ENCODE data around the gene NME8. TPM values are rescaled to one million over a fixed set of nuclear protein-coding genes. Genes with fewer than 3 reads are reported as not detected.
A peak's percentile ranks its signal among the peaks of the same experiment; 100 is the strongest.

The NME8 gene
- total and polyA plus RNA-seq, 4 donors: 1.2 to 4.9 (median 2.0) TPM; not detected in 1

GRCh38 chr7:37920849-37921805, 72.7 kb downstream of the NME8 start:
- DNase-seq (peak; percentile 63 to 85), ATAC-seq (ENCODE audit: low FRiP score) (peak; percentile 66)
- WGBS, 2 donors: 1% methylated on average over 62 to 63 of the region's 63 CpGs
- peak overlapping the region; percentile 50 to 84 for H3K4me3 ChIP-seq (ENCODE audit: low read length in 2 of 2)
- no peaks in the 10 kb centered on the region for H3K36me3 ChIP-seq (ENCODE audit: control insufficient read depth in 1 of 2, insufficient read depth in 2 of 2, low read length in 1 of 2)
- peak overlapping the region; percentile 2 to 66 for H3K27ac ChIP-seq (ENCODE audit: low read depth in 1 of 2, low read length in 2 of 2)
- H3K9me3 ChIP-seq (ENCODE audit: control insufficient read depth, low read length): no peaks in the 10 kb centered on the region
- intact Hi-C loops (cut with DNase I): no loop called here
- peaks cover 0 to 5% of the 10 kb centered on the region in 2 donors for H3K4me1 ChIP-seq (ENCODE audit: control insufficient read depth in 1 of 2, insufficient read depth in 2 of 2, low read length in 2 of 2)
- H3K27me3 ChIP-seq (ENCODE audit: control insufficient read depth in 1 of 2, insufficient read depth in 2 of 2, low read length in 1 of 2): no peaks in the 10 kb centered on the region

- no peaks in the 10 kb centered on the region for H3K36me3 ChIP-seq (ENCODE audit: control insufficient read depth in 1 of 2, insufficient read depth in 2 of 2, low read length in 1 of 2)
- H3K9me3 ChIP-seq (ENCODE audit: control insufficient read depth, low read length): no peaks in the 10 kb centered on the region
- H3K27me3 ChIP-seq (ENCODE audit: control insufficient read depth in 1 of 2, insufficient read depth in 2 of 2, low read length in 1 of 2): no peaks in the 10 kb centered on the region
- ATAC-seq (ENCODE audit: low FRiP score): no peak
- no peak for DNase-seq
- H3K4me1 ChIP-seq (ENCODE audit: control insufficient read depth in 1 of 2, insufficient read depth in 2 of 2, low read length in 2 of 2): peaks cover 0 to 5% of the 10 kb centered on the region in 2 donors
- peak overlapping the region in 1 of 2 donors; percentile 30 for H3K4me3 ChIP-seq (ENCODE audit: low read length in 2 of 2)
- no peak overlapping the region for H3K27ac ChIP-seq (ENCODE audit: low read depth in 1 of 2, low read length in 2 of 2)
- intact Hi-C loops (cut with DNase I): no loop called here
- 71 to 77% methylated on average over 4 of the region's 4 CpGs for WGBS, 2 donors
Measured at GRCh38 chr7:37921876-37922275, 73.5 kb downstream of the NME8 start.

- Histone ChIP-seq H3K4me1 (ENCODE audit: control insufficient read depth in 1 of 2, insufficient read depth in 2 of 2, low read length in 2 of 2) (peaks cover 0 to 5% of the 10 kb centered on the region in 2 donors), H3K27ac (ENCODE audit: low read depth in 1 of 2, low read length in 2 of 2) (peak overlapping the region in 1 of 2 donors; percentile 60), H3K36me3 (ENCODE audit: control insufficient read depth in 1 of 2, insufficient read depth in 2 of 2, low read length in 1 of 2) (no peaks in the 10 kb centered on the region), H3K9me3 (ENCODE audit: control insufficient read depth, low read length) (no peaks in the 10 kb centered on the region), H3K27me3 (ENCODE audit: control insufficient read depth in 1 of 2, insufficient read depth in 2 of 2, low read length in 1 of 2) (no peaks in the 10 kb centered on the region), H3K4me3 (ENCODE audit: low read length in 2 of 2) (no peak overlapping the region)
- WGBS, 2 donors: 49 to 54% methylated on average over 1 of the region's 1 CpG
- DNase-seq (no peak), ATAC-seq (ENCODE audit: low FRiP score) (no peak)
- intact Hi-C loops (cut with DNase I): loop anchor here in 1 of 2 donors (1.0 kb wide), 1 partner anchor 13 kb away; no protein-coding TSS in a partner anchor
Measured at GRCh38 chr7:37923996-37924395, 75.6 kb downstream of the NME8 start.

- WGBS, 2 donors: 5 to 7% methylated on average over 3 of the region's 3 CpGs
- intact Hi-C loops (cut with DNase I): loop anchor here in 1 of 2 donors (1.0 kb wide), 1 partner anchor 13 kb away; no protein-coding TSS in a partner anchor
- H3K27ac ChIP-seq (ENCODE audit: low read depth in 1 of 2, low read length in 2 of 2): peak overlapping the region in 1 of 2 donors; percentile 60
Measured at GRCh38 chr7:37924491-37925041, 76.2 kb downstream of the NME8 start.

GRCh38 chr7:37925620-37926019, 77.2 kb downstream of the NME8 start:
- intact Hi-C loops (cut with DNase I): no loop called here
- 93 to 97% methylated on average over 1 of the region's 1 CpG for WGBS, 2 donors
- Histone ChIP-seq H3K9me3 (ENCODE audit: control insufficient read depth, low read length) (no peaks in the 10 kb centered on the region), H3K27ac (ENCODE audit: low read depth in 1 of 2, low read length in 2 of 2) (no peak overlapping the region), H3K27me3 (ENCODE audit: control insufficient read depth in 1 of 2, insufficient read depth in 2 of 2, low read length in 1 of 2) (no peaks in the 10 kb centered on the region), H3K4me1 (ENCODE audit: control insufficient read depth in 1 of 2, insufficient read depth in 2 of 2, low read length in 2 of 2) (peaks cover 0 to 5% of the 10 kb centered on the region in 2 donors), H3K36me3 (ENCODE audit: control insufficient read depth in 1 of 2, insufficient read depth in 2 of 2, low read length in 1 of 2) (no peaks in the 10 kb centered on the region), H3K4me3 (ENCODE audit: low read length in 2 of 2) (no peak overlapping the region)
- DNase-seq (no peak), ATAC-seq (ENCODE audit: low FRiP score) (no peak)

More at GRCh38 chr7:37924491-37925041, 76.2 kb downstream of the NME8 start:
- no peak for ATAC-seq (ENCODE audit: low FRiP score)
- no peaks in the 10 kb centered on the region for H3K27me3 ChIP-seq (ENCODE audit: control insufficient read depth in 1 of 2, insufficient read depth in 2 of 2, low read length in 1 of 2)
- DNase-seq: no peak
- no peaks in the 10 kb centered on the region for H3K36me3 ChIP-seq (ENCODE audit: control insufficient read depth in 1 of 2, insufficient read depth in 2 of 2, low read length in 1 of 2)
- no peaks in the 10 kb centered on the region for H3K9me3 ChIP-seq (ENCODE audit: control insufficient read depth, low read length)
- H3K4me3 ChIP-seq (ENCODE audit: low read length in 2 of 2): no peak overlapping the region
- peaks cover 0 to 5% of the 10 kb centered on the region in 2 donors for H3K4me1 ChIP-seq (ENCODE audit: control insufficient read depth in 1 of 2, insufficient read depth in 2 of 2, low read length in 2 of 2)

- H3K27me3 ChIP-seq (ENCODE audit: control insufficient read depth in 1 of 2, insufficient read depth in 2 of 2, low read length in 1 of 2): no peaks in the 10 kb centered on the region
- no peak for ATAC-seq (ENCODE audit: low FRiP score)
- H3K36me3 ChIP-seq (ENCODE audit: control insufficient read depth in 1 of 2, insufficient read depth in 2 of 2, low read length in 1 of 2): no peaks in the 10 kb centered on the region
- peaks cover 0 to 5% of the 10 kb centered on the region in 2 donors for H3K4me1 ChIP-seq (ENCODE audit: control insufficient read depth in 1 of 2, insufficient read depth in 2 of 2, low read length in 2 of 2)
- no peak for DNase-seq
- intact Hi-C loops (cut with DNase I): no loop called here
- H3K4me3 ChIP-seq (ENCODE audit: low read length in 2 of 2): no peak overlapping the region
- no peak overlapping the region for H3K27ac ChIP-seq (ENCODE audit: low read depth in 1 of 2, low read length in 2 of 2)
- WGBS, 2 donors: 90 to 95% methylated on average over 2 of the region's 2 CpGs
- no peaks in the 10 kb centered on the region for H3K9me3 ChIP-seq (ENCODE audit: control insufficient read depth, low read length)
Measured at GRCh38 chr7:37927773-37928444, 79.5 kb downstream of the NME8 start.

- DNase-seq: no peak
- intact Hi-C loops (cut with DNase I): no loop called here
- no peaks in the 10 kb centered on the region for H3K9me3 ChIP-seq (ENCODE audit: control insufficient read depth, low read length)
- no peaks in the 10 kb centered on the region for H3K27me3 ChIP-seq (ENCODE audit: control insufficient read depth in 1 of 2, insufficient read depth in 2 of 2, low read length in 1 of 2)
- no peaks in the 10 kb centered on the region for H3K36me3 ChIP-seq (ENCODE audit: control insufficient read depth in 1 of 2, insufficient read depth in 2 of 2, low read length in 1 of 2)
- no peak overlapping the region for H3K4me3 ChIP-seq (ENCODE audit: low read length in 2 of 2)
- H3K27ac ChIP-seq (ENCODE audit: low read depth in 1 of 2, low read length in 2 of 2): no peak overlapping the region
- ATAC-seq (ENCODE audit: low FRiP score): no peak
- WGBS, 2 donors: 85 to 87% methylated on average over 4 of the region's 4 CpGs
- no peaks in the 10 kb centered on the region for H3K4me1 ChIP-seq (ENCODE audit: control insufficient read depth in 1 of 2, insufficient read depth in 2 of 2, low read length in 2 of 2)
Measured at GRCh38 chr7:37928878-37929277, 80.5 kb downstream of the NME8 start.

- ATAC-seq (ENCODE audit: low FRiP score): no peak
- intact Hi-C loops (cut with DNase I): no loop called here
- no peak overlapping the region for H3K27ac ChIP-seq (ENCODE audit: low read depth in 1 of 2, low read length in 2 of 2)
Measured at GRCh38 chr7:37930226-37930948, 82.0 kb downstream of the NME8 start.

More at GRCh38 chr7:37930226-37930948, 82.0 kb downstream of the NME8 start:
- Histone ChIP-seq H3K36me3 (ENCODE audit: control insufficient read depth in 1 of 2, insufficient read depth in 2 of 2, low read length in 1 of 2) (no peaks in the 10 kb centered on the region), H3K4me1 (ENCODE audit: control insufficient read depth in 1 of 2, insufficient read depth in 2 of 2, low read length in 2 of 2) (no peaks in the 10 kb centered on the region), H3K9me3 (ENCODE audit: control insufficient read depth, low read length) (no peaks in the 10 kb centered on the region), H3K27me3 (ENCODE audit: control insufficient read depth in 1 of 2, insufficient read depth in 2 of 2, low read length in 1 of 2) (no peaks in the 10 kb centered on the region), H3K4me3 (ENCODE audit: low read length in 2 of 2) (no peak overlapping the region)
- DNase-seq: no peak
- WGBS, 2 donors: 95 to 96% methylated on average over 5 of the region's 5 CpGs
